GM21367 (cell line): Measurements from ENCODE around the gene CSNK1G2.

Experiments
- ATAC-seq: cut with Tn5 transposase; IDR thresholded peaks from one replicate; pipeline ENCODE4 v1.9.1; 2021; ENCODE audit not compliant: unreplicated experiment

Gene CSNK1G2

DNA sequence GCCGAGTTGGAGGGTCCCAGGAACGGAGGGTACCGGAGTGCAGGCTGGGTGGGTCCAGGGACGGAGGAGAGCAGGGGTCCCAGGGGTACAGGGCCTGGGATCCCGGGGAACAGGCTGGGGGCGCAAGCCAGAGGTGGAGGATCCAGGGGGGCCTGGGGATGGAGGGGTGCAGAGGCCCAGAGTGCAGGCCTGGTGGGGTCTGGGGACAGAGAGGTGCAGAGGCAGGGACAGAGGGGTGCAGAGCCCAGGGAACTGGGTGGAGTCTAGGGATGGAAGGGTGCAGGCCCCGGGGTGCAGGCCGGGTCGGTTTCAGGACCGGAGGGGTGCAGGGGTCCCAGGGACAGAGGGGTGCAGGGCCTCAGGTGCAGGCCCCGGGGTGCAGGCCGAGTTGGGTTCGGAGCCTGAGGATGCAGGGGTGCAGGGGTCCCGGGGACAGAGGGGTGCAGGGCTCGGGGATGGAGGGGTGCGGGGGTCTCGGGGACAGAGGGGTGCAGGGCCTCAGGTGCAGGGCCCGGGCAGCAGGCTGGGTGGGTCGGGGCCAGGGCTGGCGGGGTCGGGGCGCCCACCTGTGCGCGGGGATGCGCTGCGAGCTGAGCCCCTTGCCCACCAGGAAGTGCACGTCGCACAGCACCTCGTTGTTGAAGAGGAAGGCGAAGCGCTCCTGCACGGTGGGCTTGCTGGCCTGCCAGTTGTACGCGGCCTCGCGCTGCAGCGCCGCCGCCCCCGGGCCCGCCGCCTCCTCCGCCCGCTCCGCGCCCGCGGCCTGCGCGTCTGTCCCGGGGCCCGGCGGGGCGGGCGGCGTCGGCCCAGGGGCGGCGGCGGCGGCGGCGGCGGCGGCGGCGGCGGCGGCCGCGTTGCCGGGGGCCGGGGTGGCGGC, 74.0 kb downstream of the CSNK1G2 start:
- no peak for ATAC-seq

DNA sequence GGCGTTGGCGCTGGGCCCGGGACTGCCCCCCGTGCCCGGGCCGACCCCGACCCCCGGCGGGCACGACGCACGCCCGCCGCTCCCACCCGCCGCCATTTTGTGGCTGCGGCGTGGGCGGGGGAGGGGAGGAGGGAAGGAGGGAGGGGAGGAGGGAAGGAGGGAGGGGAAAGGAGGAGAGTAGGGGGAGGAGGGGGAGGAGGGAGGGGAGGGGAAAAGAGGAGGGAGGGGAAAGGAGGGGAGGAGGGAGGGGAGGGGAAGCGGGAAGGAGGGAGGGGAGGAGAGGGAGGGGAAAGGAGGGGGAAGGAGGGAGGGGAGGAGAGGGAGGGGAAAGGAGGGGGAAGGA, 74.6 kb downstream of the CSNK1G2 start, which contains the start of gene BTBD2:
BTBD2 (minus strand) TSS at position 107 of the 343 bp plus-strand sequence; CDS start at position 96, 11 bp downstream.
- ATAC-seq: no peak

DNA sequence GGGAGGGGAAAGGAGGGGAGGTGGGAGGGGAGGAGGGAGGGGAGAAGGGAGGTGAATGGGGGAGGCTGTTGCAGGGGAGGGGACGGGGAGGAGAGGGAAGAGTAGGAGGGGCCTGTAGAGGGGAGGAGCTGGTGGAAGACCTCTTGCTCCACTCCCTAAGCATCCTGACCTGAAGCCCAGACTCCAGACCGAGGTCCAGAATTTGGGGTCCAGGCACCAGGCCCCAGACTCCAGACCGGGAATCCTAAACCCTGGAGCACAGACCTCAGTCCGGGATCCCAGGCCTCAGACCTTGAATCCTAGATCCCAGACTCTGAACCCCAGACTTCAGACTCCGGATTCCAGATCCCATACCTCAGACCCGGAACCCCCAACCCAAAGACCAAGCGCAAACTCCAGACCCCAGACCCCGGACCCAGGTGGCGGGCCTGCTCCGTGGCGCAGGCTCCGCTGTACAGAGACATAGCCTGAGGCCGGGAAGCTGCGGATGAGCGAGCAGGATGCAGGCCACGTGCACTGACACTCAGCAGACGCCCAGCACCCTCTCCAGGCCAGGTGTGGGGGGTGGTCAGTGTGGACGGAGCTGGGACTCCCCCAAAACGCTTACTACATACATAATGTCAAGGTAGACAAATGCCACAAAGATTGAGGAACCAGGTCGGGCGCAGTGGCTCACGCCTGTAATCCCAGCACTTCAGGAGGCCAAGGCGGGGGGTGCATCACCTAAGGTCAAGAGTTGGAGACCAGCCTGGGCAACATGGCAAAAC, 75.3 kb downstream of the CSNK1G2 start:
- no peak for ATAC-seq

DNA sequence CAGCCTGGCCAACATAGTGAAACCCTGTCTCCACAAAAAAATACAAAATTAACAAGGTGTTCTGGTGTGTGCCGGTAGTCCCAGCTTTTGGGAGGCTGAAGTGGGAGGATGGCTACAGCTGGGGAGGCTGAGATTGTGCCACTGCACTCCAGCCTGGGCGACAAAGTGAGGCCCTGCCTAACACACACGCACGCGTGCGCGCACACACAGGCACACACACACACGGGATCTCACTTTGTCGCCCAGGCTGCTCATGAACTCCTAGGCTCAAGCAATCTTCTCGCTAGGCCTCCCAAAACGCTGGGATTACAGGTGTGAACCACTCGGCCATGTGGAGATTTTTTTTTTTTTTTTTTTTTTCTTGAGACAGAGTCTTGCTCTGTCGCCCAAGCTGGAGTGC, 77.8 kb downstream of the CSNK1G2 start:
- no peak for ATAC-seq

DNA sequence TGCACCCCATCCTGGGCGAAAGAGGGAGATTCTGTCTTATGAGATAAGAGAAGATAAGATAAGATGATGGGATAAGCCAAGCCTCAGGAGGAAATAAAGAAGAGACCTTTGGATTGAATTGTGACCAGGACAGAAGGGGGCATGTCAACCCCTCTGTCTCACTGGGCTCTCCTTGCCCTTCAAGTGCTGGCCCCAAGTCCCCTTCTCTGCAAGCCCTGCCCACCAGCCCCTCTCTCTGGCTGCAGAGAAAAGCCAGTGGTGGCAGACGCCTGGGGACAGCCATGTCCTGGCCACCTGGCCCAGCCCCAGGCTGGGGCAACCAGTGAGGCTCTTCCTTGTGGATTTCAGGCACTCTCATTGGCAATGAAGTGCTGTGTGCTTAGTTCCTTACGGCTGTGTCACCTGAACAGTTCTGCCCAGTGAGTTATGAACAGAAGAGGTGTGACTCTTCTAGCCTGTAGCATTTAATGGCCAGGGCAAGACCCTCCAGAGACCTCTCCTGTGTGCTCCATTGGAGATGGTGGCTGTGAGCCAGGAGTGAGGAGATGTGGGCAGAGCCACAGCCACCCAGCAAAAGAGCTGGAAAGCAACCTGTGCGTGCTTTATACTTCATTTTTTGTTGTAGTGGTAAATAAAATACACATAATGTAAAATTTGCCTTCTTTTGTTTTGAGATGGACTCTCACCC, 80.6 kb downstream of the CSNK1G2 start:
- ATAC-seq: no peak

DNA sequence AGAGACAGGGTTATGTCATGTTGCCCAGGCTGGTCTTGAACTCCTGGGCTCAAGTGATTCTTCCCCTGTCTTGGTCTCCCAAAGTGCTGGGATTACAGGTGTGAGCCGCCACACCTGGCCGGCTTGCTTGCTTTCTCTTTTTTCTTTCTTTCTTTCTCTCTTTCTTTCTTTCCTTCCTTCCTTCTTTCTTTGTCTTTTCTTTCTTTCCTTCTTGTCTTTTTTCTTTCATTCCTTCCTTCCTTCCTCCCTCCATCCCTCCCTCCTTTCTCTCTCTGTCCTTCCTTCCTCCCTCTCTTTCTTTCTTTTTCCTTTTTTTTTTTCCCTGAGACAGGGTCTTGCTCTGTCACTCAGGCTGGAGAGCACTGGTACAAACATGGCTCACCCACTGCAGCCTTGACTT, 81.3 kb downstream of the CSNK1G2 start:
- ATAC-seq: no peak

DNA sequence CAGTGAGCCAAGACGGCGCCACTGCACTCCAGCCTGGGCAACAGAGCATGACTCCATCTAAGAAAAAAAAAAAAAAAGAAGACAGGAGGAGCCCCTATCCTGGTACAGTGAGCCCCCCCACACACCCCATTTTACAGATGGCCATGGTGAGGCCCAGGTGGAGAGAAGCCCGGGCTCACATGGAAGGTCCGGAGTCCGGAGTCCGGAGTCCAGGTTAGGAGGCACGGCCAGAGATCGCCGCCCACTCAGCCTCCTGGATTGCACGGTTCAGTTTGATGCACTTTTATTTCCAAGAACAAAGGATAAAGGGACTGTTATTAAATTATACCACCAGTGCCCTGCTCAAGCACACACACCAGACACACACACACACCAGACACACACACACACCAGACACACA, 85.8 kb downstream of the CSNK1G2 start:
- ATAC-seq: no peak

DNA sequence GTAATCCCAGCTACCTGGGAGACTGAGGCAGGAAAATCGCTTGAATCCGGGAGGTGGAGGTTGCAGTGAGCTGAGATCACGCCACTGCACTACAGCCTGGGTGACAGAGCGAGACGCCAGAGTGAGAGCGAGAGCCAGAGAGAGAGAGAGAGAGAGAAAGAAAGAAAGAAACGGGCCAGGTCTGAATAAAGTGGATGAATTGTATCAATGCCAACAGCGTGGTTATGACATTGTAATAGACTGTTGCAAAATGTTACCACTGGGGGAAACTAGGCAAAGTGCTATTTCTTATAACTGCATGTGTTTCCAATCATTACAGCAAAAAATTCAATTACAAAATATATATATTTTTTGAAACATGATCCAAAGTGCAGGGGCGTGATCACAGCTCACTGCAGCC, 86.4 kb downstream of the CSNK1G2 start:
- no peak for ATAC-seq
